Left forelimb (tissue), 1 donor: Measurements from ENCODE around the gene BLNK.
"Not testable (repeated sequence)": the region's sequence is repeated elsewhere in the genome, so short reads cannot be mapped to it uniquely, and the experiment has no call there.

Experiments
- DNase-seq: peaks from one replicate; pipeline ENCODE4 v3.0.0-alpha.2; 2018; ENCODE audit warnings: low spot score

BLNK gene

DNA sequence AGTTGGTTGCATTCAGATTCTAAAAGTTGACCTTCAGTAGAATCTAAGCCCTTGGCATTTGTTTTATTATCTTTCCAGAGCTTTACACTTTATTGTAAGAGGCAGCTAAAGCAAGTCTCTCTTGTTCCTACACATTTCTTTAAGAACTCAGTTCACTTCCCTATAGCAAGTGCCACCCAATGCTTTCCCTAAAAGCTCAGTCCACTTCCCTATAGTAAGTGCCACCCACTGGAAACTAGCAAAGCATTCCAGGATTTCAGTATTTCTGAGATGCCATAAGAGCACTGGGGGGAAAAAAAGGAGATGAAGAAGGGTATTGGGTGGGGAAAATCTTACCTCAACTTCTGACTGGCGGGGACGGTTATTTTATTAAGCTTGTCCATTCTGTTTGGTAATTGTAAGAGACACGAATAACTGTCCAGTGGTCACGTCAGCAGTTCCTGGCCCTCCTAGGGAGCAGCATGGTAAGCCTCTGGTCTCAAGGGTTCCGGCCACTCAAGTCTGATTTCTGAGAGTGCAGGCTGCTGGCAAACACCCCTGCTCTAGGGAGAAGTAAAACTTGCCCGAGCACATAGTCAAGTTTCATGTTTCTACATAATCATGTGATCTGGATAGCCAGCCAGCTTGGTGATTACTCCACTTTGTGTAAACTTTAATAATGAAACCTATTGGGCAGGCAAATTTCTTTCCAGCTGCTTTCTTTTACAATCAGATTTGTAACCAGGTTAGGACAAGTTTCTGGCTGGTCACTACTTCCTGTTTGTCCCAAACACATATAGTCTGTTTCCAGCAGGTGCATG is at the start of gene BLNK:
Gene BLNK (minus strand): TSS at position 554 of the 800 bp plus-strand sequence. CDS start 171 bp downstream, at position 383.
- DNase-seq: no peak

DNA sequence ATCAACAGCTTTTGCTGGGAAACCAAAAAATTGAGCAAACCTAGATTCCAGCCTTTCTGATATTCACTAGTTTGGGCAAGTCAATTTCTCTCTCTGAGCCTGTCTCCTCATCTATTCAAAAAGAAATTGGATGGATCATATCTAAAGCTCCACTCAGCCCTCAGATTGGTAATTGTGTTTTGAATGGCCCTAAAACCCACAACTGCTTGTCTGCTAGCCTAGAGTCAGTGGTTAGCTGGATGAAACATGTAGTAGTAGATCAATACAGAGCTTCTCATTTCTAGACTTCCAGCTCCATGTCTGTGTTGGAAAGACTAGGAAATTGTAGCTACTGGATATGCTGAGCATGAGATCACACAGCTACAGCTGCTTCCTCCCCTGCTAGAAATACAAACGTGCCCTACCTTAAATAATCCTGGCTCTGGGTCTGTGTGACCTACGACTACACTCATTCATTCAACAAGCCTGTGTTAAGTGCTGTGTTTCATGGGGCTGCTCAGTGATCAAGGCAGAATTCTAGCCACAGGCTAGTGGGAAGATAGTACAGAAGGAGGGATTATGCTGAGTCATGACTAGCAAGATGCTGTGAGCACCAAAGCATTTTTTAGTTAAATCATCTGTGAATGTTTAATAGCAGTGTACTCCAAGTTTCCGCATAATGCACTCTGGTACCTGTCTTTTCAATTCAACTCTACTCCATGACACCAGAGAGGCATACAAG is 48.5 kb upstream of the BLNK start:
- DNase-seq: no peak

DNA sequence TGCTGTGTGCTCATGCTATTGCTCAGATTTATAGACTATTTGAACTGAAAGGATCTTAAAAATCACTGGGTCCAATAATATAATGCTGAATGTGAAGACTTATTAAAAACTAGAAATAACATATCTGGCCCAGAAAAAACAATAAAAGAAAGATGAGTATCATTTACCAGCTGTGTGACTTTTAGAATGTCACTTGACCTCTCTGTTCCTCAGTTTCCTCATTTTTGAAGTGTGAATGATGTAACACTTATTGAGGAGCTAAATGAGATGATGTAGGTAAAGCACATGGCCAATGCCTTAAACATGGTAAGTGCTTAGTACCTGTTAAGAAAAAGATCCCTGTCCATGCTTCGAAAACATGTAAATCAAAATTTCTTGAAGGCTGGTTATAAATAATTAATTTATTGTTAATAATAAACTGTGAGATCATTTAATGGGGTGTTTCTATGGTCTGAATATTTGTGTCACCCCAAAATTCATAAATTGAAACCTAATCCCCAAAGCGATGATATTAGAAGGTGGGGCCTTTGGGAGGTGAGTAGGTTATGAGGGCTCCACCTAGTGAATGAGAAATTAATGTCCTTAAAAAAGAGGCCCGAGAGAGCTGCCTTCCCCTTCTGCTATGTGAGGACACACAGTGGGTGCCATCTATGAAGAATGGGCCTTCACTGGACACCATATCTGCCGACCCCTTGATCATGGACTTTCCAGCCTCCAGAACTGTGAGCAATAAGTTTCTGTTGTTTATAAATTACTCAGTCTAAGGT is 45.9 kb upstream of the BLNK start:
- no peak for DNase-seq

DNA sequence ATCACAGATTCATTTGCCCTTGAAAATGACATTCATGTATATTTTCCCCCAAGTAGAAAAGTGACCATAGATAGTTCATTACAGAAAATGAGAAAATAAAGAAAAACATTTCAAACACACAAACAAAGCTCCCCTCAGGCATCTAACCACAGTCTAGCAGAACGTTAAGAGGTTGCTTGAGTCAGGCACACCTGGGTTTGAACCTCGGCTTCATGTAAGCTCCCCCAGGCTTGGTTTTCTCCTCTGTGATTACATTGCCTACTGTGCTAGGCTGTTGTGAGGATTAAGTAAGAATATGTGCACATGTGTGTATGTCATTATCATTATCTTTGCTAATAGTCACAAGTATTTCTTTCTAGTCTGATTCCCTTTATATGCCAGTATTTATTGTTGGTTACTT is 42.0 kb upstream of the BLNK start:
- no peak for DNase-seq

DNA sequence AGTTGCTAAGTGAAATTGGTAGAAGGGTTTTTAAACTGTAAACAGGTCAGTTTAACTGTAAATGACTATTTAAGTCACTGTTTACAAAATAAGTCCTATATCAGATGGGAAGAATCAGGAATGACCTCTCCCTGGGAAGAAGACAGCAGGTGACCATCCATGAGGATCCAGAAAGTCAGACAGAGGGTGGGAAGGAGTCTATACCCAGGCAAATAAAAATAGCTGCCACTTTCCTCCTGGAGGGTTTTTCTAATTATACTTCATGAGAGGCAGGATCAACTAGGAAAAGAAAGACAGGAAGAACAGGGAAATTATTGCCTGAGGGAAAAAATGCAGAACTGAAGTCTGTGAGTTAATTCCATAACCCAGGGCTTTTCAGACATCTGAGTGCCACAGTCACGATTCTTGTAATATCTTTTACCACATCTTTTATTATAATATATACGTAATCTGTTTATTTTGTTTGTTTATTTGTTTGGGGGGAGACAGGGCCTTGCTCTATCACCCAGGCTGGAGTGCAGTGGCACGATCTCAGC is 39.9 kb upstream of the BLNK start:
- DNase-seq: no peak

DNA sequence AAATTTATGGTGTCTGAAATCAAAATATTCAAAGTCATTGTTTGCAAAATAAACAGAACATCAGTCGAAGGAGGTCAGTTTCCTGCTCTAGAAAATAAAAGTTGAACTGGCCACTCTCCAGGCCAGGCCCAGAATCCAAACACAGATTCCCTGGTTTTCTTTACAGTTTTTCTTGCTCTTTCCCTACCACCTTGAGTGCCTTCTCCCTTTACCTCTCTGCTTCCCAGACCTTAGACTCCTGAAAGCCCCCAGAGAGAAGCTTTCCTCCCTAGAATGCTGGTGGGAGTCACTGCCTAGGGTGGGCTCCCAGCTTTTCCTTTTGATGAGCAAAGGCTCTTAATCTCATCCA is 38.9 kb upstream of the BLNK start:
- DNase-seq: no peak

DNA sequence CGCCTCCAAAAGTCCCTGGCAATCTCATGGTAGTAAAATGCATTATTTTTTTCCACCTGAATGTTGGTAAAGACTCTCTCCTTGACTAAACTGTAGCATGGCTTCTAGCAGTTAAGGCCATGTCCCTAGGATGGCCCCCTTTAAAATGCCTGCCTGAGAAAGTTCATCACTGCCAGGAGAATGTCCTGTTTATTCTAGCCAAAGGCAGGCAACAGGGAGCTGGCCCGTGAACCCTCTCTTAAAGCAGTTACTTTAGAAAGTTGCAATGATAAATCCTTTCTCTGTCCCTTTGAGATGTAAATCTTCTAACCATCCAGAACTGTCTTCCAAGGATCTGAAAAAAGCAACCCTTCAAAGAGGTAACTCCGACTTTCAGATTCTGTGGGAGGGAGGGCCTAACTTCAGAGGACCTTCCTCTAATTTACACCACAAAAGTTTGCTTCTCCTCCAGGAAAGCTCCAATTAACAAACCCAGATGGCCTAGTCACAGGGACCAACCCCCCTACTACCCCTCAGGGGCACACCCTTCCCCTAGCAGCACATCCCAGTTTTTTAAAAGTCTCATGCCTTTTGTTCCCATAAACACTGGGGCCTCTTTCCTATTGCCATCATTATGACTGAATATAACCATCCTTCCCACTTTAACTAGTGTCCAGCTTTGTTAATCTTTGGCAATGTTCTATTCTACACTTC is 38.4 kb upstream of the BLNK start:
- no peak for DNase-seq

DNA sequence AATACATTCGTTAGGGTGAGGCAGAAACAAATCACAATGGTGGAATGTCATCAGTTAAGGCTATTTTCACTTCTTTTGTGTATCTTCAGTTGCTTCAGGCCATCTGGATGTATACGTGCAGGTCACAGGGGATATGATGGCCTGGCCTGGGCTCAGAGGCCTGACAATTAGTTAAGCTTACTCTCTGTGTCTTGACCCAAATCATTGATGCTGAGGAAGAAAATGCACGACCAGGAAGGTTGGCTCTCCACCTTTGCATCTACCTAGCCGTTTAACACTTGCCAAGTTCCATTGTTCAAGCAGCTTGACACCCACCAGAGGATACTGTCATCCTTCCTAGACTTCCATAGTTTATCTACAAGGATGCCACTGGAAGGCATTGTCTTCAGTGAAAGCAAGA is 37.5 kb upstream of the BLNK start:
- not testable (repeated sequence) for DNase-seq

DNA sequence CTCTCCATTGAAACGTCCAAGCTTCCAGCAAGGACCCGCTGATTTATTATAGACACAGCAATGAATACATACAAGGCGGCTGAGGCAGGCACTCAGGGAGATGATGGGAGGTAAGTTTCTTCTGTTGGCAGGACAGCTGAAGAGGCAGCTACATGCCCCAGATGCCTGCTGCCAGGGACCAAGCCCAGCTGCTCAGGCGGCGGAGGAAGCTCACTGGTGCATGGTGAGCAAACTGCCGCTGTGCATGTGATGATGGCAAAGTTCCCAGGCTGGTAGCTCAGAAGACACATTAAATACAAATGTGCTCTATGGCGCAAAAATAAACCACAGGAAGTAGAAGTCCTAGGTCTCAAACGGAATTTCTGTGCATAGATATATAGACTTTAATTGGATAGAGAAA is 35.1 kb upstream of the BLNK start:
- no peak for DNase-seq

DNA sequence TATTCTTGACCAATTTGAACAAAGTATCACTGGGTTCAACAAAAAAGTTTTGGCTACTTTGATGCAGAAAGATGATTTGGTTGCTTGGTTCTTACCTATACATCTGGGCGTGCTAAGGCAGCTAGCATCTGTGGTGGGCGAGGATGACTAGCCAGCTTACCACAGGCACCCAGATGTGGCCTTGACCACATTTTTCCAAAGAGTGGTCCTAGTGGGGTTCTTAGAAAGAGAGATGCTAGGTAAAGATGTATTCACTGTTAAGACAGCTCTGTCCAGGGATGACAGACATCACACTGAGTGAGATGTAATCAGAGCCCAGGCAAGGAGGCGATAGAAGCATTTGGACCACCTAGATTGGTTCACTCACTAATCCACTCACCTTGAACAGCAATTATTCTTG is 33.6 kb upstream of the BLNK start:
- no peak for DNase-seq

DNA sequence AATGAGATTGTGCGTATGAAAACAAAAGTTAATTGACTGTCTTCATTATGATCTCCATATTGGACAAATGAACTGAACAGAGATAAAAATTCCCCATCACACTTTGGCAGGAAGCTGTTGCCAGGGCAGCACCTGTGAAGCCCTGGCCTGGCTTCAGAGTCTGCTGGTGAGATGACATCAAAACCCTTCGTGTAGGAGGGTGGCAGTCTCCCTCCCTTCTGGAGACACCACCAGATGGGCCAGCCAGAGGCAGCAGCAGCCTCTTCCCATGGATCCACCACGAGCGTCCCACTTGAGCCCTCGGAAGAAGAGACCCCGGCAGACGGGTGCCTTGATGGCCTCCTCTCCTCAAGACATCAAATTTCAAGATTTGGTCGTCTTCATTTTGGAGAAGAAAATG is 32.9 kb upstream of the BLNK start, which contains the start of gene DNTT:
Gene DNTT (plus strand): TSS at position 205 of the 400 bp plus-strand sequence. CDS start 64 bp downstream, at position 269.
- no peak for DNase-seq

DNA sequence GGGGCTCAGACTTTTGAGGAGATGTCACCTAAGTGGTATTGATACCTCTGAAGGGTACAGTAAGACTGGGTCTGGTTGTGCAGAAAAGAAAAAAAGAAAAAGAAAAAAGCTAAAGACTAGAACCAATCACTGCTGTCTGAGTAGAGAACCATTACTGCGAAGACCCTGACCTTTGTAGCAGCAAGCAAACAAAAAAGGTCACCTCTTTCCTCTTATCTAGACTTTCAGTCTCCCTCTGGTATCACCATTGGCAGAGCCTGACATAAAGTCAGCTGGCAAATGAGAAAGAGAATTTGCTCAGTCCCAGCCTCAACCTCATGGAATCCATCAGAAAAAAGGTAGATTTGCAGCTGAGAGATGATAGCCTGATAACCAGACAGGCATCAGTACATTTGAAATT is 30.2 kb upstream of the BLNK start:
- no peak for DNase-seq

DNA sequence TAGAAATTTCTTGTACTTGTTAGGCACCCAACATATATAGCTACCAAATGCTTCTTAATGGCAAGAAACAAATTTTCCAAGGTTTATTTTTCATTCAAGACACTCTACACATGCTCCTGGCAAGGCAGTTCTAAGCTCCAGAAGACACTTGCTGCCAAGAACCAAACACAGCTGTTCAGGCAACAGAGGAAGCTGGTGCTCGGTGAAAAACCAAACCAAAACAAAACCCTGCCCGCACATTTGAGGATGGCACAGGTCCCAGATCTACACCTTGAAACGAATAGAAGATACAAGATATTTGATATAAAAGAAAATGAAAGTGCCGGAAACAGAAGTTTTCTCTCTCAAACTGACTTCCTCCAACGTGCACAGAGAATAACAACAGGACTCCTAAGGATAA is 28.0 kb upstream of the BLNK start:
- DNase-seq: no peak

DNA sequence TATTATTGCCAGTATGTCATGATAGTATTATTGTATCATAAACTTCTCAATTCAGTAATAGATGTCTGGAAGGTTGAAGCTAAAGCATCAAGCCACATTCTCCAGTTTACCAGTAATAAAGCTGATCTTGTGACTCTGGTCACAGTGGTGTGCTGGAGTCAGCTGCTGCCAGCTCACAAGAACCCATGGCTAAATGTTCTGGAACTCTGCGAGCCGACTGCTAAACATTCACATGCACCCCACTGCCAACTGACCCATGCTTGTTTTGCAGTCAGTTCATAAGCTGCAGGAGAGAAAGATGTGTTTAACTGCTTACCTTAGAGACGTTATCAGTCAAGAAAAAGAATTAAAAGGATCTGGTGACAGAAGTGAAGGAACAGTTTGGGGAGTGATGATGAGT is 27.0 kb upstream of the BLNK start:
- DNase-seq: no peak

DNA sequence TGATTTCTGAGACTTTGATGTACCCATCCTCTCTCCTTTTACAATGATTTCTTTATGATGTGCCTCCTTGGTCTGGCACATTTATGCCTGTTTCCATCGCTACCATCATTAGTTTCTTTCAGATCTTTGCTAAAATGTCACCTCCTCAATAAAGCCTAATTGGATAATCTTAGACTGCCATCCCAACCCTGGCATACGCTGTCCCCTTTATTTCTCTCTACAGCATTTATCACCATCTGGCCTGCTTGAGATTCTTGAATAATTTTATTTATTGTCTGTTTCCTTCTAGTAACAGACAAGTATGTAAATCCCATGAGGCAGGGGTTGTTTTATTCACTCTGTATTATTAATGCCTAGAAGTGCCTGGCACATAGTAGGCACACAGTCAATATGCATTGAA is 26.1 kb upstream of the BLNK start:
- DNase-seq: no peak

DNA sequence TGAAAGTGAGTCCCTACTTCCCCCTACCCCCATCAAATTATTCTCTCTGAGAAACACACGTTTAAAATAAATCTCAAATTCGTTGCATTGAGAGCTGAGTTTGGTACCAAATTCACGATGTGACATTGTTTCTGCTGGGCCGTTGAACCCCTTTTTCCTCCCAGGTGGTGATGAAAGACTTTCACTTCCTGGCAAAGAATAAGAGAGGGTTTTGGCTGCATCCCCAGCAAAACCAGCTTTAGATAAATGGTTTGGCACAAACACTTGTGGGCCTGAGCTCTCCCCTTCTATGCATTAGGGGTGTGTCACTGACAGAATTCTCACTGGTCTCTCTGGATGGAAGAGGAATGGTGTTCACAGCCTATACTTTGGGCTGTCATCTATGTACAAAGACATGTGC is 24.1 kb upstream of the BLNK start:
- DNase-seq: no peak

DNA sequence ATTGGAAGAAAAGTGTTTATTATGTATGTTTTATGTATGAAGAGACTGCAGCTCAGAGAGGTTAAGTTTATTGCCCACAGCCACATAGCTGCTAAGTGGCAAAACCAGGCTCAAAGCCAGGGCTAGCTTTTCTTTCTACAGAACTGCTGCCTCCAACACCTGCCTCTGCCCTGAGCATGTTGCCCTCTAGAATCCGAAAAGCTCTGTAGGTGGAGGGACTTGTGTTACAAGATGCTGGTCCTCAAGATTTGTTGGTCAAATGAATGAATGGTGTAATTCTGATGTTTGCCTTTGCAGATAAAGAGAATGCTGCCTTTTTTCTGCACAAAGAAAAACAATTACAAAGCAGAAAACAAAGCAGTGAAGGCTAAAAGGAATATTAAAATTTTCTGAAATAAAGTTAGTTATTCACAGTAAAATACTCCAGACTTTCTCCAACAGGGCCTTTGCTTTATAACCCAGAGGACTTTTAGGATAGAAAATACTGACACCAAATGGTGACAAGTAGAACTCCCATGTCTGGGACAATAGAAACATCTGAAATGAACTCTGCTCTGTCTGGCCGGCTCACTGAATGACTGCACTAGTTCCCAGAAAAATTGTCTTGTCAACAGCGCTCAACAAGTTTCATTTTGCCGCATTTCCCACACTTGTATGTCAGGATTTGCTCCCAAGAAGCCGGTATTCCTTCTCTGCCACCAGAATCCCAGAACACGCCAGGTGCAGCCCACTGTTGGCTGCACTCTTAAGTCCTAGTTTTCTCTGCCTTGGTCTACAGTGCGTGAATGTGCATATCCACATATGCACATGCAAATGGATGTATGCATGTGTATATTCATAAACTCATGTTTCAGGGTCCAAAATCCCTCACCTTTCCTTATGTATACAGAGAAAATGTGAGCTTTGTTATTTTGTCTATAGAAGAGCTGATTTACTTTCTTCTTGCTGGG is 21.9 kb upstream of the BLNK start:
- no peak for DNase-seq

DNA sequence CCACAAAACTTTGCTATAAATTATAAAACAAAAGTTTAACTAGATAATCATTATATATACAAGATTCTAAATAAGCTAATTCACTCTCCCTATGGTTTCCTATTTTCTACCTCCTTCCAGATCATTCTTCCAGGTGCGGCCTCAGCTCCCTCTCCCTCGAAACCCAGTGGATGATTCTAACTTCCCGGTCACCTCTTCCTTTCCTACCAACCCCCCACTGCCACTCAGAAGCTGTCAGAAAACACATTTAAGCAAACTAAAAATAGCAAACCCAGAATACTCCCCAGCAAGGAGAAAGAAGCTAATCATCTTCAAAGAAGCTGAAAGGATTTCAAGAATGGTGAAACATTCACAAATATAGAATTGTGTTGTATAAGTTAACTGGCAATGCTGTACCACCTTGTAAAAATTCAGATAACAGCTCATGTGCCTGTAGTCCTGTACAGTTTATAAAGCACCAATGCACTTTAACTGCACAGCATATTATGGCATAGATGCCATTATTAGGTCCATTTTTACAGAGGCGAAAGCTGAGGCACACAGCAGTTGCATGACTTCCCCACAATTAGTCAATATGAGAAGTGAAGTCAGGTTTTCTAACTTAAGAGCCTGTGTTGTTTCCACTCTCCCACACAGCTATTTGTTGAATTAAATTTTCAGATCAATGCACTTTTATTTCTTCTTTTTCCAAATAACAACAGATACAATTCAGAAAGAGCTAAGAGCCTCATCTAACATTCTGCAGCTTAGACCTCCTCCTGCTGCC is 19.2 kb upstream of the BLNK start:
- DNase-seq: no peak

DNA sequence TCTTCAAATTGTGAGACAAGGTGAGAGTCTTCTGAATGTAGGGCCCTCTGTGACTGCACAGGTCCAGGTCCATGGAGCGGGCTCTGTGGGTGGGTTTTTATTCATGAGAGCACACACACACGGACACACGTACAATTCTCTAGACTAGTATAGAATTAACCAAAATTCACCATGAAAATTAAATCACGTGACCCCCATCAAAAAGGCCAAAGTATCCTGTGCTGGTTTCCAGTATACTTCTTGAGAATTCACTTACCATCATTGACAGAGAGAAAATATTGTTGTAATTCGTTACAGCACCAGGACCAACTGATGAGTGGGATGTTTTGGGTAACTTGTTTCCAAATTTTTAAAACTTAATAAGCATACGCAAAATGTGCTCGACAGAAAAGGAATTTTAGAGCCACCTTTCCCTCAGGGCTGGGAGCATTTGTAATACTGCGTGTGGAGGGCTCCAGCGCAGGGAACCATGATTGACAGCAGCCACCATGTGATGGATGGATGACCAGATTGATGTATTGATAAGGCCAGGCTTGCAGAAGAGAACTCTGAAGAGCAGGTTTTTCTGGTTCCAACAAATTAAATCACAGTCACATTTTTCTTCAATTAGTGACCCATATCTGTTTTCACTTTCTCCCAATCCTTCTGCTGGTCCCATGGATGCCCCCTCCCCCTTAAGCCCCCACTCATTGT is 18.0 kb upstream of the BLNK start:
- no peak for DNase-seq
